GM20431 (cell line): ENCODE measurements around the gene AFG1L.
"Not testable (repeated sequence)": the region's sequence is repeated elsewhere in the genome, so short reads cannot be mapped to it uniquely, and the experiment has no call there.

Source experiments
- in situ Hi-C: fragments of 300-500 bp; cut with MseI, MboI; formaldehyde crosslinking; loops from one replicate; pipeline ENCODE4 v1.15.0; 2020; ENCODE audit warnings: low sequenced_read_pairs; ENCODE audit not compliant: unreplicated experiment

The AFG1L gene

DNA sequence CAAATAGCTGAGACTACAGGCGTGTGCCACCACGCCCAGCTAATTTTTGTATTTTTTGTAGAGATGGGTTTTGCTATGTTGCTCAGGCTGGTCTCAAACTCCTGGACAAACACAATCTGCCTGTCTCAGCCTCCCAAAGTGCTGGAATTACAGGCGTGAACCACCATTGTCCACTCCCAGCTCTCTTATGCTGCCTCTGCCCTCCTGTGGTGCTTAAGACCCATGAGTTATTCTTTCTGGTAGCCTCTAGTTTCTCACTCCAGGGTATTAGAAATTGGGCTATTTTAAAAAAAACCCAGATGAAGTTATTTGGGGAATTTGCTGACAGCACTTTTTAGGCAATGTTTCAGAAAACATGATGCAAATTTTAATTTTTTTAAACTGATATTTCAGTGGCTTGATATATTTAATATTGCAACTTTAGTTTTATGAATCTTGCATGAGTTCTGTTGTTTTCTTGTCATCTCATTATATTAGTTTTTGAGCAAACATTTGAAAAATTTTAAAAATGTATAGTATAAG lies 151.8 kb downstream of the AFG1L start:
- in situ Hi-C loops = no loop called here

DNA sequence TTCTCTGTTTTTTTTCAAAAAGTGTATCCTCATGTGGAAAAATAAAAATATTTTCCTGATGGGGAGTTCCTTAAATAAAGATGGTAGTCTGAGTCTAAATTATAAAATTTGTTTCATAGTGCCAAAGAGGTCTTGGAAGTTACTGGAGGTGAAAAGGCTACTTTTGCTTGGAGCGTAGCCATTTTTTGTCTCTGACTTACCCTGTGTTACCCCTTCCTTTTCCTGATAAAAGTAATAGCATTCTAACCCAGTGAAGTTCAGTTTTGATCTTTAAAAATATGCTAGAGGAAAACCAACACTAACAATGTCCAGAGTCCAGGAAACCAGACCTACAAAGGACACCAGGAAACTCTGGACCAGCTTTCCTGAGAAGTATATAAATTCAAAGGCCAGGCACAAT lies 153.6 kb downstream of the AFG1L start:
- in situ Hi-C loops = no loop called here

DNA sequence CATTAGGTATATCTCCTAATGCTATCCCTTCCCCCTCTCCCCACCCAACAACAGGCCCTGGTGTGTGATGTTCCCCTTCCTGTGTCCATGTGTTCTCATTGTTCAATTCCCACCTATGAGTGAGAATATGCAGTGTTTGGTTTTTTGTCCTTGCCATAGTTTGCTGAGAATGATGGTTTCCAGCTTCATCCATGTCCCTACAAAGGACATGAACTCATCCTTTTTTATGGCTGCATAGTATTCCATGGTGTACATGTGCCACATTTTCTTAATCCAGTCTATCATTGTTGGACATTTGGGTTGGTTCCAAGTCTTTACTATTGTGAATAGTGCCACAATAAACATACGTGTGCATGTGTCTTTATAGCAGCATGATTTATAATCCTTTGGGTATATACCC lies 154.9 kb downstream of the AFG1L start:
- in situ Hi-C loops = not testable (repeated sequence)

DNA sequence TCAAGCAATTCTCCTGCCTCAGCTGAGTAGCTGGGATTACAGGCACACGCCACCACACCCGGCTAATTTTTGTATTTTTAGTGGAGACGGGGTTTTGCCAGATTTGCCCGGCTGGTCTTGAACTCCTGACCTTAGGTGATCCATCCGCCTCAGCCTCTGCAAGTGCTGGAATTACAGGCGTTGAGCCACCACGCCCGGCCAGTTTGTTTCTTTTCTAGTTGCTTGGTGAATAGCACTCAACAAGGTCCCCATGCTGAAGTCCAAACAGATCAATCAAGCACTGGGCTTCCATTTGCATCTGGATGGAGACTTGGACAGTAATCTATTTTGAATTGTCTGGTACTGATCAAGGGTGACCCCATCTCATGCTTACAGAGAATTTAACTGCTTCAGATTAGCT lies 157.0 kb downstream of the AFG1L start:
- in situ Hi-C loops = no loop called here

DNA sequence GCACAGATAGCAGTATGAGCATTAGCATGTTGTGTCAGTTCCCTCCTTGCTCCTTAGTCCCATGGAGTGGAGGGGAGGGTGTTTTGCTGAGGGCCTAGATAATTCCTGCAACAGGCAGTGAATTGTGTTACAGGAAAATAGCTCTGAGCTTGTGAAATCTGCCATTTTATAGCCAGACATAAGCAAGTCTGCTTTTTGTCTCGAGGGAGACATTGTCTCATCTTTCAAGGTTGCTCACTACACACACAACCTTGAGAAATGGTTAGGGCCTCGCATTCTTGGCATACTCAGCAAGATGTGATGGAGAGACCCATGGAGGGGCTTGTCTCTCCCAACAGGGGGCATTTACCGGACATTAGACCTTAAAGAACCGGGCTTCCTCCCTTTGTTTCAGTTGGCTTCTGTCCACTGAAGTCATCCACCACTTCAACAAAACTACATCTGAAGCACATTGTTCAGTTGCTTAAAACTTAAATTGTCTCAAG lies 157.9 kb downstream of the AFG1L start:
- in situ Hi-C loops = no loop called here

DNA sequence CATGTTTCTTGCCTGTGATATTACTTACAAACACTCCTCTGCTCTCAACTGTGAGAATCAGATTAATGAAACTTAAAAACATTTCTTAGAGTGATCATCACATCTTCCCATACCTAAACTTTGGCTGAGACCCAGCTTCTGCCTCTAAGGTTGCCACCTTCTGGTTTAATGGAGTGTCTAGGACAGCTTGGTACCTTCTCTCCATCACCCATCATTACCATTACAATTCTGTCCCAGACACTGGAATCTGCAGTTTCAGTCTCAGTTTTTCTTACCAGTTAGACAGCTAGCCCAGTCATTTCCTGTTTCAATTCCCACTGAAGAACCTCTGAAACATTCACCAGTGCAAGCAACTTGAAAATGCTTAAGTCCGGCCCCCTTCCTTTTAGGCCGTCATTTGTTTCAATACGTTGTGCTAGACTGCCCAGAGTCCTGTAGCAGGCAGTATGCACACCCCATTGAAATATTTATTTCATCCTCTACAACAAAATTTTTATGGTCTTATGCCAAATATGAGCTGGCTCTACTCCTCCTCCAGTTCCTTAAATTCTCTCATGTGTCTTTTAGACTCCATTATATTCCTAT lies 158.8 kb downstream of the AFG1L start:
- in situ Hi-C loops = no loop called here

DNA sequence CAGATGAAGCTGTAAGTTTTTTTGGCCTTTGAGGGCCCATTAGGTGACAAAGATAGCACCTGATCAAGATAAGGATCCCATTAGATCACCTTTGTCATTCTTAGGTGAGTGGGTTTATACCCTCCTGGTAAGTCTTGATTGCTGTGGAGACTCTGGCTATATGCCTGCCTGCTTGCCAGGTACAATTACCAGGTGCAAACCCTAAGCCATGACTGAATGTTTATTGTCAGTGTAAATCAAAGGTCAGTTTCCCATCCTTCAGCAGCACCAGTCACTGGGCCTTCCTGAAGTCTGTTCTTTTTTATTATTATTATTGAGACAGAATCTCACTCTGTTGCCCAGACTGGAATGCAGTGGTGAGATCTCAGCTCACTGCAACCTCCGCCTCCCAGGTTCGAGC lies 159.5 kb downstream of the AFG1L start:
- in situ Hi-C loops = no loop called here

DNA sequence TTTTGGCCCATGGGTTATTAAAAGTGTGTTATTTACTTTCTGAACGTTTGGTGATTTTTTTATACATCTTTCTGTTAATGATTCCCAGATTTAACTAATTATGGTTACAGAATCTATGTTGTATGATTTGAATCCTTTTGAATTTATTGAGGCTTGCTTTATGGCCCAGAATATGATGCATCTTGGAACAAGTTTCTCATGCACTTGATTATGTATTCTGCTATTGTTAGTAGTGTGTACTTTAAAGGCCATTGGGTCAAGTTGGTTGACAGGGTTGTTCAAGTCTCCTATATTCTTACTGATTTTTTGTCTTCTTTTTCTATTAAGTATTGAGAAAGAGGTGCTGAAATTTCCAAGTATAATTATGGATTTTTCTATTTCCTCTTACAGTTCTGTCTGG lies 160.8 kb downstream of the AFG1L start:
- in situ Hi-C loops = no loop called here

DNA sequence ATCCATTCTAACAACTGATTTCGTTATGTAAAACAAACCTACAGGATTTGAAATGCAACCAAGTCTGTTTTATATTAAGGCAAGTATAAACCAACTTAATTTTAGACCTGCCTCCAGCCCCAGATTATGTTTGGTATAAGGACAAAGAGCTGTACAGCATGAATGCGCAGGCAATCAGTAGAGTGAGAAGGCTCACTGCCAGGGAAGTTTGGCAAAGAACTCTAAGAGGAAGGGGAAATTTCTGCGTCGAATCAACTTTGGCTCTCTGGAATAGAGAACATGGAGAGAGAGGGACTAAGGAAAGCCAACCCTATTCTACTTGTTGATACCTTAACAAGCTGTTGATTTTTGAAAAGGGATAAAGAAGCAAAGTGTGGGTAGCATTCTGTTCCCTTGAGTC lies 168.9 kb downstream of the AFG1L start:
- in situ Hi-C loops = no loop called here

DNA sequence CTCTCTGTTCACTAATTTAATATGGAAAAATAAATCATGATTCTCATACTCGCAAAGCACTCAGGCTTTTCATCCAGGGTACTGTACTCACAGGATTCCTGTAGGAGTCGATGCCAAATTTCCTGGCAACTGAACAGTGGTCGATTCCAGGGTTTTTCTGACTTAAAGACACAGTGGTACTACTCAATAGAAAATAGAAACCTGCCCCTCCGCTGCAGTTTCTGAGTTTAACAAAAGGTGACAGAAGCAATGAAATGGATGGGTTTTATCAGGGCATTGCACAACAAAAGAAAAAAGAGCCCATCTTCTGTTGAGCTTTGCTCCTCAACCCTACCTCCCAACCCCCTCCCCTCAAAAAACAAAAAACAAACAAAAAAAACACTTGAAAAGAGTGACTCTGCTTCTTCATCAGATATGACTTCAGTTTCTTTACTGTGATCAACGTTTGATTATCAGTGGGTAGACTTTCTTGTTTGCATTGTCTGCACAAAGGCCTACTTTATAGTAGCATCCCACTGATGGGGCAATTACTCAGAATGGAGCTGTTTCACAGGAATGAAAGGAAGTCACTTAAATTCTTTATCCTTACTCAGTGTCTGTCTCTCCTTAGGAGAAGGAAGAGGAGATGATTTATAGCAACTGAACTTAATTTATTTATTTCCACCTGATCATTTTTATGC lies 169.7 kb downstream of the AFG1L start:
- in situ Hi-C loops = no loop called here

DNA sequence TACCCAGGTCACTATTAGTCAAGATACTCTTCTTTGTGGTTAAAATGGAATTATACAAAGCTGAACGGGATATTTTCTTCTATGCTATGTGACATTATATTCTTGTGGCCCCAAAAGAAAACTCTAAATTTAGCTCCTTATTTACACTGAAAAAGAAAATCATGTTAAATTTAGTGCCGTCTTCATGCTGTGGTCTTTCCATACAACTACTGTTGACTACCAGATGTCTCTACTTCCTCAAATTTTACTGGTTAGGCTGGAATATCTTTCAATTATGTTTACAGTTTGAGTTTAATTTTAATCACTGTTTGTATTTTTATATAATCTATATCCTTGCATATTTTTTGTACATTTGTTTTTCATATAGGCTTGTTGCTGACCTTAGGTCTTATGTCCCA lies 170.2 kb downstream of the AFG1L start:
- in situ Hi-C loops = no loop called here

DNA sequence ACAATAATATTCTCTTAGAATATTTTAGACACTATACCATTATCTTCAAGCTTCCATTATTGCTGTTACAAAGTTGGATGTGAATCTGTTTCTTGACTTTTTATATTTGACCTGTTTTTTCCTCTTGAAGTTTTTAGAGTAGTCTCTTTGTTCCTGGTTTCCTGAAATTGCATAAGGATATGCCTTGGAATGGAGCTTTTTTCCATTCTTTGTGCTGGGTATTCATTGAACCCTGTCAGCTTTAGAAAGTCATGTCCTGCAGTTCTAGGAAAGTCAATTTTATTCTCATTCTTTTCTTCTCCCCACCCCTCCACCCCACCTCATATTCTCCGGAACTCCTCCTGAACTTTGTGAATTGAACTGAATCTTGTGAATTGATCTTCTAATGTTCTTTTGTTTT lies 173.5 kb downstream of the AFG1L start:
- in situ Hi-C loops = no loop called here

DNA sequence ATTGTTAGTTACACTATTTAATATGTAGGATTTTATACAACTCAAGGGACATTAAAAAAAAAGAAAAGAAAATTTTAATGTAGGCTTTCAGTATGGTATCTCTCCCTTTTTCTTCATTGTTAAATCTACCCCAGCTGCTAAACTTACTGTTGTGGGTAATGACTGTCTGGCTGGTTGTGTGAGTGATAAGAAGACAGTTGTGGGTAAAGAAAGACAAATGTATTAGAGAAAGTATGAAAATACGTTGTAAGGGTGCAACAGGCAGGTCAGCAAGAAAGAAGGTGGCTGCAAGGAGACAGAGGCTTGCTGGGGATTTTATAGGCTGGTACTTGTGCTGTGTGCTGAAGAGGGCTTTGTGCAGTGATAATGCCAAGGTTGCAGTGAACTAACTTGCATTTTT lies 174.5 kb downstream of the AFG1L start:
- in situ Hi-C loops = no loop called here

DNA sequence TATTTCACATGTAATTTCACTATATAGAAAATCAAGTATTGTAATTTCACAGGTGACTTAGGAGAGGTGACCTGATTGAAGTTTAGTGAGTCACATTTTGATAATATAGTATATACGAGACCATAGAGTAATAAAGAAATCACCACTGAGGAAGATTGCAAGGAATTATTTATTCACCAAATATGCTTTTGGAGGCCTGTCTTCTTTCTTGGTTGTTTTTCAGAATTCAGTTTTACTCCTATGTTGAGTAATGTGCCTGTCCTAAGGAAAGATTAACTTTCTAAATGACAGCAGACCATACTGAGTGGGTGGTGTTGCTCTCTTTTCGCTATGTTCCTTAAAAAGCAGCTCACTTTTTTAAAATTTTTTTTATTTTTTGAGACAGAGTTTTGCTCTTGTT lies 178.3 kb downstream of the AFG1L start:
- in situ Hi-C loops = no loop called here

DNA sequence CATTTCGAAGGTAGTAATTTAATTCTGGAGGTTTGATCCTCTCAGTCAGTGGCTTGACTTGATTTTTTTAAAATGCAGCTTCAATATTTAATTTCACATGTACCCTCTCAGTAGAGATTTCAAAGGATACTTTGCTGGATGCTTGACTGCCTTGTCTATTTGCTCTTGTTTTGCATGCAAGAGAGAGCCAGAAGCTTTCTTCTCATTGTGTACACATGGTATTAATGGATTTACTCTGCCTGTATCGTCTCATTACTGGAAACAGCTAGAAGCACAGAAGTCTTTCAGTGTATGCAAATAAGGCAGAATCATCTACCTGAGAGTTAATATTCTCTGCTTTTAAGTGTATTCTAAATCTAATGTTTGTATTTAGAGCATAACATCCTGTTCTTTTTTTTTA lies 181.5 kb downstream of the AFG1L start:
- in situ Hi-C loops = loop anchor here (25.0 kb wide), 2 partner anchors 364 to 489 kb away; no protein-coding TSS in a partner anchor

DNA sequence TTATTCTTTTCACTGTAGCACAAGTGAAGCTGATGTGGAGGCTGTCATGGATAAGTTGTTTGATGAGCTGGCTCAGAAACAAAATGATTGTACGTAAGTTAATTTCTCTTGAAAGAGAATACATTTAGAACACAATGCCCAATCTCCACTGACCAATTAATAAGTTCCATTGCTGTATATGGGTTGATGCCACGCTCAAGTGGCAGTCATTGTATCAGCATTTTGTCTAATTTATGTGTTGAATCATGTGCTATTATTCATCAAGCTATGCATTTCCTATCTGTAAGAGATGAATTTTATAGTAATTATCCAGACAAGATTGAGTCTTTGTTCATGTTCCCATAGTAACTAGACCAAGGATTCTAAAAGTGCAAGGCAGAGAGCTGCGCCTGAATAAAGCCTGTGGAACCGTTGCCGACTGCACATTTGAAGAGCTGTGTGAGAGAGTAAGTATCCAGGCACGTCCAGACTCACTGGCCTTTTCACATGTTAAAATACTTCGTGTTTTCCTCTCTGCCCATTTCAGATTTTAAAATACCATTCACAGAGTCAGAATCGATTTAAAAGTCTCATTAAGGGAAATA lies 182.1 kb downstream of the AFG1L start:
- in situ Hi-C loops = loop anchor here (25.0 kb wide), 2 partner anchors 365 to 490 kb away; no protein-coding TSS in a partner anchor

DNA sequence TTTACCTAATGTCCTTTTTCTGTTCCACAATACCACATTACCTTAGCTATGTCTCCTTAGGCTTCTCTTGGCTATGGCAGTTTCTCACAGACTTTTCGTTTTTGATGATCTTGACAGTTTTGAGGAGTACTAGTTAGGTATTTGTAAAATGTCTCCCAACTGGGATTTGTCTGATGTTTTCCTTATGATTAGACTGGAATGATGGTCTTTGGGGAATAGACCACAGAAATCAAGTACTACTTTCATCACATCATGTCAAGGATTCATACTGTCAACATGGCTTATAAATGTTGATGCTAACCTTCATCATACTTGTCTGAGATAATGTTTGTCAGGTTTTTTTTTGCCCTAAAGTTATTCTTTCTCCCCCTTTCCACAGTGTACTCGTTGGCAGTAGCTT lies 187.7 kb downstream of the AFG1L start:
- in situ Hi-C loops = loop anchor here (25.0 kb wide), 2 partner anchors 370 to 495 kb away; no protein-coding TSS in a partner anchor

DNA sequence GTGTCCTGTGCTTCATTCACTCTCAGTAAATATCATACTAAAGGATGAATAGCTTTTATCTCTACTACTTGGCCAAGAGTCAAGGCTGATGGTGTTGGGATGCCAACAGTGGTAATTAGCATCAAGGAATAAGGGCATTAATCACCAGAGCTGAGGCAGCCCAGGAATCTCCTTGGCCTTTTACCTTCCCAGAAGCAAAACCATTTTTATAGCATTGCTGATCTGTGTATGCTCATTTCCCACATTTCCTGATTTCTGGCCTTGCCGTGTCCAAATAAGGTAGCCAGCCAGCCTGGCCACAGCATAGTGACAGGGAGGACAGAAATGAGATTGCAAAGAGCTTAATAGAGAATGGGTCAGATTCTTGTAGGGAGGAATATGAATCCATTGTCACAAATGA lies 189.2 kb downstream of the AFG1L start:
- in situ Hi-C loops = loop anchor here (25.0 kb wide), 2 partner anchors 372 to 497 kb away; no protein-coding TSS in a partner anchor

DNA sequence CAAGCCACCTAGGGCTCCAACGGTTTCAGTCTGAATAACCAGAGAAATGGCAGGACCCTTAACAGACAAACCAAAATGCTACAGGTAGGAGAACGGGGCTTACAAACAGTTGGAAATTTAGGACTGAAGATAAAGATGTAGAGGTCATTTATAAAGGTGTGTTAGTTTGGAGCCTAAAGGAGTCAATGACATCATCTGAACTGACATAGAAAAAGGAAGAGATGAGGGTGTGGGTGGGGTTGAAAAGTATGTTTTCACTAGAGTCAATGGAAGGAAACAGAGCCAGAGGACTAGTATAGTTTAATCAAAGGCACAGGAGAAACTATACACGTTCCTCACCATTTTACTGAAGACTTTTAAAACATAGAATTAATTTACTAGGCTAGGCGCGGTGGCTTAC lies 194.8 kb downstream of the AFG1L start:
- in situ Hi-C loops = loop anchor here (25.0 kb wide), 2 partner anchors 377 to 502 kb away; no protein-coding TSS in a partner anchor

DNA sequence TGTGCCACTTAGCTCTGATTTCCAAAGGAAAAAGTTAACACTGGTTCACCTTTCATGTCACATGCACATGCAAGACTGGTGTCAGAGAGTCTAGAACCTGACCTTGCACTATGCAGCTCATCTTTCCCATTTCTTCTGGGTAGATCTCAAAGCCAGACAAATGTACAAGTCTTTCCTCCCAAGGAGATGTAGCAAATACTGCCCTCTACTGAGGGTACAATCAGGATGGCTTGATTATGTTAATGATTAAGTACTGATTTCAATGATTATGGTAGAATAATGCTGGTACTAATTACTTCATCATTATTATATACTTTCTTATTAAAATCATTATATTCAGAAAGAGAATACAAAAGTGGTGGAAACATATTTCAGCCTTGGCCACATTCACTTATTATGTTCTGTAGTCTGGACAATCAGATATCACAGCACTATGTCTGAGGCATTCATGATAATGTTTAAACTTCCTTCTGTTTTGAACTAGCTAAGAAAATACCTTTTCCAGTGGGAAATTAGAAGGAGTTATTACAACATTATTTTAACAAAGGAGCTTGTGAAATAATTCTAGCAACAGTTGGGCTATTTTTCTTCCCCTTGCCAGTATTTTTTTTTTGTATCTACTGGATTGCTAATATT lies 197.4 kb downstream of the AFG1L start:
- in situ Hi-C loops = loop anchor here (25.0 kb wide), 2 partner anchors 380 to 505 kb away; no protein-coding TSS in a partner anchor
